Measurements from ENCODE around the gene IGFBP5. TPM values are rescaled to one million over a fixed set of nuclear protein-coding genes. Genes with fewer than 3 reads are reported as not detected.

Gene IGFBP5
- total RNA-seq (2014; rRNA removed; shearing (Covaris generic)): not detected in 2 replicates
- not detected in 2 replicates for total RNA-seq (2022)
- not detected for Bru-seq, nascent RNA
- not detected for BruChase-seq, experiment 1, labeled RNA remaining after a 6-hour chase
- BruChase-seq, experiment 2, labeled RNA remaining after a 2-hour chase: not detected
- long read RNA-seq: 0 reads

GRCh38 chr2:216695401-216695821 is at the start of gene IGFBP5:
TSS of gene IGFBP5 (minus strand) at chr2:216695549. CDS start at chr2:216694775, 774 bp downstream.
- no peaks in the 10 kb centered on the region for H3K4me1 ChIP-seq (ENCODE audit: insufficient read depth, low read length, poor library complexity, severe bottlenecking)
- ChIA-PET CTCF (ENCODE audit: unreplicated experiment) (interaction anchor here (0.6 to 0.7 kb wide), 2 partner anchors 843 to 1036 kb away, joined by 3 to 4 read pairs; no protein-coding TSS in a partner anchor), POLR2A (interaction anchor here (0.7 kb wide), 1 partner anchor 1431 kb away, joined by 7 read pairs; no protein-coding TSS in a partner anchor)
- no TSS peak for BruUV-seq (replicated peaks)
- H3K4me3 ChIP-seq (ENCODE audit: low read depth, low read length, poor library complexity, severe bottlenecking): no peak within 1 kb of the TSS
- no peaks in the 10 kb centered on the region for H3K36me3 ChIP-seq (ENCODE audit: insufficient read depth, low read length)
- no peaks in the 10 kb centered on the region for H3K9me3 ChIP-seq (ENCODE audit: low read length)
- intact Hi-C loops (cut with micrococcal nuclease; ENCODE audit: unreplicated experiment): loop anchor here (5.0 kb wide), 1 partner anchor 817 kb away; no protein-coding TSS in a partner anchor
- no peak within 1 kb of the TSS for H3K4me2 ChIP-seq (ENCODE audit: low read length)
- no peaks in the 10 kb centered on the region for H4K20me1 ChIP-seq (ENCODE audit: insufficient read depth, low read length)
- no peak within 1 kb of the TSS for H3K27ac ChIP-seq (ENCODE audit: low read depth, low read length, poor library complexity, severe bottlenecking)
- H2AFZ ChIP-seq (ENCODE audit: low read length): no peak within 1 kb of the TSS
- H3K79me2 ChIP-seq (ENCODE audit: insufficient read depth, low read depth, low read length): no peaks in the 10 kb centered on the region
- DNase-seq (ENCODE audit: low spot score): no peak
- TF ChIP-seq EZH2phosphoT487 (IDR thresholded peaks at IDR 0.05; ENCODE audit: borderline replicate concordance, low read depth, low read length): no peak
- no peak for TF ChIP-seq CTCF (conservative IDR thresholded peaks at IDR 0.05; ENCODE audit: low read length)
- no peaks in the 10 kb centered on the region for H3K9me2 ChIP-seq (ENCODE audit: insufficient read depth, low read length)

- H3K79me2 ChIP-seq (ENCODE audit: insufficient read depth, low read depth, low read length): no peaks in the 10 kb centered on the region
- ChIA-PET CTCF (ENCODE audit: unreplicated experiment) (no interaction called here), POLR2A (no interaction called here)
- no peak for DNase-seq (ENCODE audit: low spot score)
- no peaks in the 10 kb centered on the region for H3K9me3 ChIP-seq (ENCODE audit: low read length)
- H3K36me3 ChIP-seq (ENCODE audit: insufficient read depth, low read length): no peaks in the 10 kb centered on the region
- H3K4me3 ChIP-seq (ENCODE audit: low read depth, low read length, poor library complexity, severe bottlenecking): no peak overlapping the region
- no peak overlapping the region for H3K4me2 ChIP-seq (ENCODE audit: low read length)
- no peaks in the 10 kb centered on the region for H3K4me1 ChIP-seq (ENCODE audit: insufficient read depth, low read length, poor library complexity, severe bottlenecking)
- H2AFZ ChIP-seq (ENCODE audit: low read length): no peak overlapping the region
- intact Hi-C loops (cut with micrococcal nuclease; ENCODE audit: unreplicated experiment): no loop called here
- H3K27ac ChIP-seq (ENCODE audit: low read depth, low read length, poor library complexity, severe bottlenecking): no peak overlapping the region
- TF ChIP-seq EZH2phosphoT487 (IDR thresholded peaks at IDR 0.05; ENCODE audit: borderline replicate concordance, low read depth, low read length) (no peak), CTCF (conservative IDR thresholded peaks at IDR 0.05; ENCODE audit: low read length) (no peak)
- BruUV-seq (replicated peaks): no TSS peak
- no peaks in the 10 kb centered on the region for H3K9me2 ChIP-seq (ENCODE audit: insufficient read depth, low read length)
- no peaks in the 10 kb centered on the region for H4K20me1 ChIP-seq (ENCODE audit: insufficient read depth, low read length)
Measured at GRCh38 chr2:216743781-216744180, 48.4 kb upstream of the IGFBP5 start.

- no peaks in the 10 kb centered on the region for H3K9me3 ChIP-seq (ENCODE audit: low read length)
- no peaks in the 10 kb centered on the region for H3K4me1 ChIP-seq (ENCODE audit: insufficient read depth, low read length, poor library complexity, severe bottlenecking)
- ChIA-PET CTCF (ENCODE audit: unreplicated experiment) (no interaction called here), POLR2A (no interaction called here)
- intact Hi-C loops (cut with micrococcal nuclease; ENCODE audit: unreplicated experiment): no loop called here
- no peak overlapping the region for H3K4me2 ChIP-seq (ENCODE audit: low read length)
- H3K36me3 ChIP-seq (ENCODE audit: insufficient read depth, low read length): no peaks in the 10 kb centered on the region
- no peaks in the 10 kb centered on the region for H3K9me2 ChIP-seq (ENCODE audit: insufficient read depth, low read length)
- no TSS peak for BruUV-seq (replicated peaks)
- no peak for DNase-seq (ENCODE audit: low spot score)
- no peaks in the 10 kb centered on the region for H4K20me1 ChIP-seq (ENCODE audit: insufficient read depth, low read length)
- no peaks in the 10 kb centered on the region for H3K79me2 ChIP-seq (ENCODE audit: insufficient read depth, low read depth, low read length)
- no peak for TF ChIP-seq EZH2phosphoT487 (IDR thresholded peaks at IDR 0.05; ENCODE audit: borderline replicate concordance, low read depth, low read length)
- TF ChIP-seq CTCF (conservative IDR thresholded peaks at IDR 0.05; ENCODE audit: low read length): no peak
- H2AFZ ChIP-seq (ENCODE audit: low read length): no peak overlapping the region
- H3K4me3 ChIP-seq (ENCODE audit: low read depth, low read length, poor library complexity, severe bottlenecking): no peak overlapping the region
- H3K27ac ChIP-seq (ENCODE audit: low read depth, low read length, poor library complexity, severe bottlenecking): no peak overlapping the region
Measured at GRCh38 chr2:216742411-216742810, 47.1 kb upstream of the IGFBP5 start.
